AG04449 (cell line): Measurements from ENCODE around the gene CYP2W1.
"Not testable (repeated sequence)": the region's sequence is repeated elsewhere in the genome, so short reads cannot be mapped to it uniquely, and the experiment has no call there.

Source experiments
- CTCF ChIA-PET: fragments of 350-600 bp; formaldehyde crosslinking; extraction: SDS; loops from one replicate; lab custom pipeline; 2021; ENCODE audit warnings: antibody characterized with exemption; lab: Yijun Ruan, JAX
- POLR2A ChIA-PET: fragments of 400-600, 350-600 bp; formaldehyde crosslinking; extraction: SDS; loops from one replicate; lab custom pipeline; 2020; ENCODE audit warnings: antibody characterized with exemption, inconsistent platforms; lab: Yijun Ruan, JAX
- DNase-seq: peaks from one replicate; pipeline ENCODE4 v3.0.0-alpha.2; 2010; ENCODE audit warnings: low read depth, low spot score
- H3K4me3 ChIP-seq: 2 replicates; pipeline ENCODE4 v1.5.1; 2011; ENCODE audit warnings: low read depth, mild to moderate bottlenecking, control low read depth, low read length
- TF ChIP-seq, protein P1 (sequence below): IDR thresholded peaks from one replicate; pipeline ENCODE4 v1.5.1; 2011; ENCODE audit warnings: mild to moderate bottlenecking, moderate library complexity, low read length, control low read depth, inconsistent platforms; ENCODE audit not compliant: insufficient read depth; ENCODE audit errors: missing control alignments

The CYP2W1 gene

GRCh38 chr7:1032536-1033181, 49.7 kb downstream of the CYP2W1 start:
- ChIA-PET CTCF (no interaction called here), POLR2A (no interaction called here)
- DNase-seq: no peak
- TF ChIP-seq, protein P1, sequence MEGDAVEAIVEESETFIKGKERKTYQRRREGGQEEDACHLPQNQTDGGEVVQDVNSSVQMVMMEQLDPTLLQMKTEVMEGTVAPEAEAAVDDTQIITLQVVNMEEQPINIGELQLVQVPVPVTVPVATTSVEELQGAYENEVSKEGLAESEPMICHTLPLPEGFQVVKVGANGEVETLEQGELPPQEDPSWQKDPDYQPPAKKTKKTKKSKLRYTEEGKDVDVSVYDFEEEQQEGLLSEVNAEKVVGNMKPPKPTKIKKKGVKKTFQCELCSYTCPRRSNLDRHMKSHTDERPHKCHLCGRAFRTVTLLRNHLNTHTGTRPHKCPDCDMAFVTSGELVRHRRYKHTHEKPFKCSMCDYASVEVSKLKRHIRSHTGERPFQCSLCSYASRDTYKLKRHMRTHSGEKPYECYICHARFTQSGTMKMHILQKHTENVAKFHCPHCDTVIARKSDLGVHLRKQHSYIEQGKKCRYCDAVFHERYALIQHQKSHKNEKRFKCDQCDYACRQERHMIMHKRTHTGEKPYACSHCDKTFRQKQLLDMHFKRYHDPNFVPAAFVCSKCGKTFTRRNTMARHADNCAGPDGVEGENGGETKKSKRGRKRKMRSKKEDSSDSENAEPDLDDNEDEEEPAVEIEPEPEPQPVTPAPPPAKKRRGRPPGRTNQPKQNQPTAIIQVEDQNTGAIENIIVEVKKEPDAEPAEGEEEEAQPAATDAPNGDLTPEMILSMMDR: no peak
- H3K4me3 ChIP-seq: no peak overlapping the region

DNA sequence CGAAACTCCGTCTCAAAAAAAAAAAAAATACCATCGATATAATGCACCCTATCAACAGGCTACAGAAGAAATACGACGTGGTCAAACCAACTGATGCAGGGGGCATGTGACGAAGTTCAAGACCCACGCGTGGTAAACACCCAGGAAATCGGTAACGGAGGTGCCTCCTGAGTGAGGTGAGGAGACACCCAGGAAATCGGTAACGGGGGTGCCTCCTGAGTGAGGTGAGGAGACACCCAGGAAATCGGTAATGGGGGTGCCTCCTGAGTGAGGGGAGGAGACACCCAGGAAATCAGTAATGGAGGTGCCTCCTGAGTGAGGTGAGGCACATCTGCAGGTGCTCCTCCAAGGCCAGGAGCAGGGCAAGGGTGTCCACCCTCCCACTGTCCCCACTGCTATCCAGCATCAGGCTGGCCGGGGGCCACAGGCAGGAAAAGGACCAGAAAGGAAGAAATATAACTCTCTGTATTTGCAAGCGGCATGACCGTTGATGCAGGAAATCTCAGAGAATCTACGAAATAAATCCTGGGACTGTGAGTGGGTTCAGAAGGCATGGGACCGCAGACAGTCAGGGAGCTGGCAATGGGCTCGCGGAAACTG, 50.7 kb downstream of the CYP2W1 start:
- ChIA-PET CTCF (interaction anchor here (1.9 kb wide), 1 partner anchor 40 kb away, joined by 6 read pairs; no protein-coding TSS in a partner anchor), POLR2A (no interaction called here)
- H3K4me3 ChIP-seq: no peak overlapping the region
- TF ChIP-seq, protein P1: no peak
- DNase-seq: no peak

DNA sequence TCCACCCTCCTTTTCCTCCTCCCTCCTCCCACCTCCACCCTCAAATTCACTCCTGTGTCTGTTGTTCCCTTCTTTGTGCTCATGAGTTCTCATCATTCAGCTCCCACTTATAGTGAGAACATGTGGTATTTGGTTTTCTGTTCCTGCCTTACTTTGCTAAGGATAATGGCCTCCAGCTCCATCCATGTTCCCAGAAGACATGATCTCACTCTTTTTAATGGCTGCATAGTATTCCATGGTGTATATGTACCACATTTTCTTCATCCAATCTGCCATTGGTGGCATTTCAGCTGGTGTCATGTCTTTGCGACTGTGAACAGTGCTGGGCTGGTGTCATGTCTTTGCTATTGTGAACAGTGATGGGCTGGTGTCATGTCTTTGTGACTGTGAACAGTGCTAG, 51.8 kb downstream of the CYP2W1 start:
- DNase-seq, POLR2A ChIA-PET, H3K4me3 ChIP-seq: not testable (repeated sequence)
- CTCF ChIA-PET: interaction anchor here (1.9 kb wide), 1 partner anchor 42 kb away, joined by 6 read pairs; no protein-coding TSS in a partner anchor

- H3K4me3 ChIP-seq, POLR2A ChIA-PET, CTCF ChIA-PET, DNase-seq: not testable (repeated sequence)
These were observed 53.4 kb downstream of the CYP2W1 start for GRCh38 chr7:1036164-1036928.
